Mesenchymal stem cell (in vitro differentiated cells and primary cell): ENCODE measurements around the gene UGT2B17.
"Not testable (repeated sequence)": the region's sequence is repeated elsewhere in the genome, so short reads cannot be mapped to it uniquely, and the experiment has no call there.

Source experiments
- DNase-seq: peaks from one replicate; pipeline ENCODE4 v3.0.0-alpha.2; 2013
- H2AFZ ChIP-seq: one replicate; pipeline ENCODE4 v1.6.1; 2013; ENCODE audit warnings: low read depth, mild to moderate bottlenecking, control low read depth, inconsistent platforms, low read length, moderate library complexity
- H2AK5ac ChIP-seq: 2 replicates; pipeline ENCODE4 v1.6.1; 2013; ENCODE audit warnings: low read length, moderate library complexity, mild to moderate bottlenecking, inconsistent platforms; ENCODE audit not compliant: severe bottlenecking
- H2BK120ac ChIP-seq: one replicate; pipeline ENCODE4 v1.6.1; 2013; ENCODE audit warnings: low read depth, mild to moderate bottlenecking, inconsistent platforms, low read length, moderate library complexity
- H2BK12ac ChIP-seq, 2 experiments: one replicate each; pipeline ENCODE4 v1.6.1; 2013; ENCODE audit warnings: inconsistent platforms in 2 of 2, low read length in 2 of 2, mild to moderate bottlenecking in 2 of 2, moderate library complexity in 2 of 2, control low read depth in 1 of 2
- H2BK15ac ChIP-seq: one replicate; pipeline ENCODE4 v1.6.1; 2013; ENCODE audit warnings: mild to moderate bottlenecking, low read depth, inconsistent platforms; ENCODE audit not compliant: poor library complexity, severe bottlenecking
- H2BK5ac ChIP-seq: 2 replicates; pipeline ENCODE4 v1.6.1; 2013; ENCODE audit warnings: low read depth, mild to moderate bottlenecking, low read length, control low read depth, inconsistent platforms; ENCODE audit not compliant: poor library complexity, severe bottlenecking
- H3K14ac ChIP-seq, 2 experiments: one replicate each; pipeline ENCODE4 v1.6.1; 2013; ENCODE audit warnings: inconsistent platforms in 2 of 2, low read length in 2 of 2, control low read depth in 1 of 2, mild to moderate bottlenecking in 1 of 2, moderate library complexity in 1 of 2
- H3K18ac ChIP-seq, 2 experiments: one replicate each; pipeline ENCODE4 v1.6.1; 2013; ENCODE audit warnings: inconsistent platforms in 2 of 2, low read length in 2 of 2, control low read depth in 1 of 2, low read depth in 1 of 2, mild to moderate bottlenecking in 1 of 2
- H3K23ac ChIP-seq, 2 experiments: one replicate each; pipeline ENCODE4 v1.6.1; 2013; ENCODE audit warnings: inconsistent platforms in 2 of 2, low read length in 2 of 2, mild to moderate bottlenecking in 2 of 2, moderate library complexity in 2 of 2, control low read depth in 1 of 2
- H3K27ac ChIP-seq: 2 replicates; pipeline ENCODE4 v1.5.1; 2013; ENCODE audit warnings: mild to moderate bottlenecking, moderate library complexity, low read length, control low read depth, inconsistent platforms; ENCODE audit not compliant: poor library complexity, severe bottlenecking
- H3K27me3 ChIP-seq, 2 experiments: 2 replicates each; pipeline versions ENCODE4 v1.6.1 to v1.7.0; 2013; ENCODE audit warnings: low read length in 2 of 2, mild to moderate bottlenecking in 2 of 2, moderate library complexity in 2 of 2, control low read depth in 1 of 2, inconsistent platforms in 1 of 2; ENCODE audit not compliant: control insufficient read depth in 1 of 2, insufficient read depth in 1 of 2
- H3K36me3 ChIP-seq, 2 experiments: 2 replicates each; pipeline versions ENCODE4 v1.6.1 to v1.7.0; 2013; ENCODE audit warnings: low read length in 2 of 2, control low read depth in 1 of 2, inconsistent platforms in 1 of 2, low read depth in 1 of 2, mild to moderate bottlenecking in 1 of 2; ENCODE audit not compliant: insufficient read depth in 2 of 2, control insufficient read depth in 1 of 2
- H3K4ac ChIP-seq, 2 experiments: one replicate each; pipeline ENCODE4 v1.6.1; 2013; ENCODE audit warnings: inconsistent platforms in 2 of 2, low read length in 2 of 2, mild to moderate bottlenecking in 2 of 2, moderate library complexity in 2 of 2, control low read depth in 1 of 2, low read depth in 1 of 2
- H3K4me1 ChIP-seq: 2 replicates; pipeline ENCODE4 v1.6.1; 2013; ENCODE audit warnings: low read depth, low read length, control low read depth; ENCODE audit not compliant: control insufficient read depth, insufficient read depth
- H3K4me2 ChIP-seq: 2 replicates; pipeline ENCODE4 v1.6.1; 2013; ENCODE audit warnings: low read length, mild to moderate bottlenecking, inconsistent platforms; ENCODE audit not compliant: poor library complexity, severe bottlenecking
- H3K4me3 ChIP-seq, 2 experiments: 2 replicates each; pipeline versions ENCODE4 v1.5.1 to v1.7.0; 2013; ENCODE audit warnings: low read length in 2 of 2, mild to moderate bottlenecking in 2 of 2, control low read depth in 1 of 2, low read depth in 1 of 2; ENCODE audit not compliant: insufficient read depth in 1 of 2
- H3K79me1 ChIP-seq: replicated peaks from 2 replicates; pipeline ENCODE4 v1.6.1; 2013; ENCODE audit warnings: mild to moderate bottlenecking, control low read depth, low read length, inconsistent platforms; ENCODE audit not compliant: poor library complexity, severe bottlenecking
- H3K9ac ChIP-seq: 2 replicates; pipeline ENCODE4 v1.7.0; 2013; ENCODE audit warnings: mild to moderate bottlenecking, low read length, moderate library complexity
- H3K9me3 ChIP-seq: 2 replicates; pipeline ENCODE4 v1.7.0; 2013; ENCODE audit warnings: mild to moderate bottlenecking, low read length; ENCODE audit not compliant: control insufficient read depth
- H4K8ac ChIP-seq: one replicate; pipeline ENCODE4 v1.6.1; 2013; ENCODE audit warnings: inconsistent platforms, mild to moderate bottlenecking, low read length, moderate library complexity
- H4K91ac ChIP-seq: one replicate; pipeline ENCODE4 v1.6.1; 2013; ENCODE audit warnings: mild to moderate bottlenecking, low read length, inconsistent platforms
- WGBS: methylation state at CpG from one replicate; pipeline ENCODE4 v1.1.7; 2013; ENCODE audit warnings: mixed read lengths; 5-methylcytosine and 5-hydroxymethylcytosine counted together

The UGT2B17 gene

GRCh38 chr4:68542742-68543141 lies 33.4 kb downstream of the UGT2B17 start:
- not testable (repeated sequence) for H3K4me3 ChIP-seq, H2BK12ac ChIP-seq, H3K4ac ChIP-seq, H3K9me3 ChIP-seq, H2AK5ac ChIP-seq, H2AFZ ChIP-seq, H3K23ac ChIP-seq, H2BK15ac ChIP-seq, H3K27me3 ChIP-seq, DNase-seq, H3K79me1 ChIP-seq, H3K9ac ChIP-seq, H3K4me2 ChIP-seq, H3K18ac ChIP-seq, H3K36me3 ChIP-seq, H4K91ac ChIP-seq, H3K27ac ChIP-seq, H2BK120ac ChIP-seq, H2BK5ac ChIP-seq, H4K8ac ChIP-seq, H3K14ac ChIP-seq, H3K4me1 ChIP-seq
- WGBS, result 86% methylated on average over 13 of the region's 13 CpGs

- Histone ChIP-seq H3K36me3 (no peaks in the 10 kb centered on the region), H2AFZ (no peak overlapping the region), H3K4me3 (no peak overlapping the region), H3K9ac (no peak overlapping the region), H3K23ac (no peak overlapping the region), H3K4ac (no peak overlapping the region), H4K8ac (no peak overlapping the region), H3K18ac (no peak overlapping the region), H3K27me3 (no peaks in the 10 kb centered on the region), H3K27ac (no peak overlapping the region), H4K91ac (no peak overlapping the region), H3K9me3 (no peaks in the 10 kb centered on the region), H3K4me1 (no peaks in the 10 kb centered on the region), H2BK15ac (no peak overlapping the region), H3K4me2 (no peak overlapping the region), H3K79me1 (no peaks in the 10 kb centered on the region), H2BK12ac (no peak overlapping the region), H3K14ac (no peak overlapping the region), H2BK120ac (no peak overlapping the region), H2BK5ac (no peak overlapping the region), H2AK5ac (no peak overlapping the region)
- 78% methylated on average over 3 of the region's 3 CpGs for WGBS
- no peak for DNase-seq
Observed at GRCh38 chr4:68536375-68536774, 39.7 kb downstream of the UGT2B17 start.

GRCh38 chr4:68535974-68536373 lies 40.1 kb downstream of the UGT2B17 start:
- 63% methylated on average over 3 of the region's 6 CpGs for WGBS

GRCh38 chr4:68522232-68522631 lies 53.9 kb downstream of the UGT2B17 start:
- not testable (repeated sequence) for H3K9ac ChIP-seq, H3K9me3 ChIP-seq, H2BK15ac ChIP-seq, H3K4me1 ChIP-seq, H2AFZ ChIP-seq, H3K4ac ChIP-seq, H3K23ac ChIP-seq, DNase-seq, H2BK5ac ChIP-seq, H2AK5ac ChIP-seq, H3K36me3 ChIP-seq, H4K91ac ChIP-seq, H4K8ac ChIP-seq, H3K14ac ChIP-seq, H3K79me1 ChIP-seq, H2BK120ac ChIP-seq, H3K4me2 ChIP-seq, H3K27ac ChIP-seq, H3K18ac ChIP-seq, H3K27me3 ChIP-seq, H3K4me3 ChIP-seq, H2BK12ac ChIP-seq
- WGBS, result 33% methylated on average over 1 of the region's 1 CpG

More at GRCh38 chr4:68535974-68536373, 40.1 kb downstream of the UGT2B17 start:
- H3K23ac ChIP-seq, result no peak overlapping the region
- H3K18ac ChIP-seq, result no peak overlapping the region
- H3K14ac ChIP-seq, result no peak overlapping the region
- no peak overlapping the region for H2BK15ac ChIP-seq
- H2AFZ ChIP-seq, result no peak overlapping the region
- H2BK5ac ChIP-seq, result no peak overlapping the region
- no peaks in the 10 kb centered on the region for H3K79me1 ChIP-seq
- no peak overlapping the region for H2AK5ac ChIP-seq
- no peak for DNase-seq
- no peak overlapping the region for H3K9ac ChIP-seq
- H3K36me3 ChIP-seq, result no peaks in the 10 kb centered on the region
- H2BK120ac ChIP-seq, result no peak overlapping the region
- no peak overlapping the region for H3K4ac ChIP-seq
- no peaks in the 10 kb centered on the region for H3K9me3 ChIP-seq
- H4K8ac ChIP-seq, result no peak overlapping the region
- no peaks in the 10 kb centered on the region for H3K4me1 ChIP-seq
- no peak overlapping the region for H3K4me2 ChIP-seq
- H3K4me3 ChIP-seq, result no peak overlapping the region
- H3K27me3 ChIP-seq, result no peaks in the 10 kb centered on the region
- H3K27ac ChIP-seq, result no peak overlapping the region
- no peak overlapping the region for H2BK12ac ChIP-seq
- no peak overlapping the region for H4K91ac ChIP-seq
